GM19043 (cell line): ENCODE results near the gene SLC34A1.

Source experiments
- ATAC-seq: cut with Tn5 transposase; IDR thresholded peaks from one replicate; pipeline ENCODE4 v1.9.1; 2021; ENCODE audit warnings: low read depth; ENCODE audit not compliant: unreplicated experiment

Gene SLC34A1

DNA sequence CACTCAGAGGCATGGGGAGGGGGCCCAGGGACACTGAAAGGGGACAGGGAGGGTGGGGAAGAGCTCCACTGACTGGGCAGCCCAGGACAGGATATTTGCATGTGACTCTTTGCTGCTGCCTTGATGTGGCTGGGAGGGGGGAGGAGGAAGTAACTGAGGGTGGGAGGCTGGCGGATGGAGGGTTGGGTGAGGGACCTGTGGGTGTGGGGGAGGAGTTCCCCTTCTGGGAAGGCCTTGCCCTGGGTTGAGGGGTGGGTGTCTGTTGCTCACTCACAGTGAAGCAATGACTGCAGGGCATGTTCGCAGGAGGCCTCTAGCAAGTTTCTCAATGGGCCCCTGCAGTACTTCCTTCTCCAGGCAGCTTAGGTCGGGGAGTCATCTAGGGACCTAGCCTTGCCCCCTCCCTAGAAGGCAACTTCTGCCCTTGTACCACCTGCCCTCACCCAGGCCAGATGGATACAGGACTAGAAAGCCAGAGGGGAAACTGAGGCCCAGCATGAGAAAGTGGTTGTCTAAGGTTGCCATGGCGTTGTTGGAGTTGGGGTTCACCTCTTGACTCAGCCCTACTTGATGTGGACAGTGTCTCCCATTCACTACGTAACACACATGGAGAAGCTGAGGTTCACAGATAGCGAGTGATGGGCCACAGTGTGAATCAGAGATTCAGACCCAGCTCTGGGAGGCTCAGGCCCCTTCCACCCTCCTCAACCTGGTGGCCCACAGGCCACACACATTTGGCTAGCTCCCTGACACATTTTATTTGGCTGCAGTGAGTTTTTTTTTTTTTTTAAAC is 45.2 kb downstream of the SLC34A1 start:
- no peak for ATAC-seq

DNA sequence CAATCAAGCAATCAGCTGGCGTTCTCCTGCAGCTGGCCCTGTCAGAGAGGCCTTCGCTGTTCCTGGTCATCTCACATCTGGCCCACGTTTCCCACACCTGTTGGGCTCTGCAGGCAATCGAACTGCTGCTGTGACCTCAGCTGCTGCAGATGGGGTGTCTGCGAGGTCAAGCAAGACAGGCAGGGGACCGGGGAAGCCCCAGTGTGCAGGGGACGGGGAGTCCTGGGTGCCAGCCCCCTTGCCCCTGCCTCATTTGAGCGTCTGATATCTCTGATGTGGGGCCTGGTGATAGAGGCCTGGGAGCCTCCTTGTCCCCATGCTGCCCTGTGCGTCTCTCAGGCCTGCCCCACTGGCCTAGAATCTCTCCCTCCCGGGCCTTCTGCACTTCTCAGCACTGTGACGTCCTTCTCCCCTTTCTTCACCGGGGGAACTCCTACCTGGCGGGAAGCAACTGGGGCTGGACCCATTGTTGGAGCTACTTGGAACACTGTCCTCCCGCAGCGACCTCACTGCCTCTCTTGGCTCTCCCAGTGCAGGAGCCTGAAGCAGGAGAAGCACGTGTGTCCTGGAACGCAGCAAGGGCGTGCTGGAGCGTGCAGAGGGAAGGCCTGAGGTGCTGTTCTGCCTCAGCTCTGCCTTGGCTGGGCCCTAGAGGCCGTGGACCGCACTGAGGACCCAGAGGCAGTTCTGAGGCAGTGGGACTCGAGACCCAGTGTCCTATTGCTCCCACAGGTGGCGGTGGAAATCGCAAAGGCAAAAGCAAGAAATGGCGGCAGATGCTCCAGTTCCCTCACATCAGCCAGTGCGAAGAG is 46.1 kb downstream of the SLC34A1 start:
- ATAC-seq: no peak

DNA sequence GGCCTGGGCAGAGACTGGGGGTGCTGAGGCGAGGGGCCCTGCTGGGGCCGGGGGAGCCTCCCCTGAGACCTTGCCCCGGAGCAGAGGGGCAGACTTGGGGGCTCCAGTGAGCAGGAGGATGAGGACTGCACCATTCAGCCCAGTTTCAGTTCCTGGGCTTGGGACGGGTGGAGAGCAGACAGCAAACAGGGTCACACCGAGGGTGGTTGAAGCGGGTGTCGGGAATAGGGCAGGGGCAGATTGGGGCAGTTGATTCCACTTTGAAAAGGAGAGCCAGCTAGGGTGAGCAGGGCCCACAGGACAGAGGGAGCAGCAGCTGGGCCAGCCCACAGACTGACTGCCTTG is 46.7 kb downstream of the SLC34A1 start:
- no peak for ATAC-seq

DNA sequence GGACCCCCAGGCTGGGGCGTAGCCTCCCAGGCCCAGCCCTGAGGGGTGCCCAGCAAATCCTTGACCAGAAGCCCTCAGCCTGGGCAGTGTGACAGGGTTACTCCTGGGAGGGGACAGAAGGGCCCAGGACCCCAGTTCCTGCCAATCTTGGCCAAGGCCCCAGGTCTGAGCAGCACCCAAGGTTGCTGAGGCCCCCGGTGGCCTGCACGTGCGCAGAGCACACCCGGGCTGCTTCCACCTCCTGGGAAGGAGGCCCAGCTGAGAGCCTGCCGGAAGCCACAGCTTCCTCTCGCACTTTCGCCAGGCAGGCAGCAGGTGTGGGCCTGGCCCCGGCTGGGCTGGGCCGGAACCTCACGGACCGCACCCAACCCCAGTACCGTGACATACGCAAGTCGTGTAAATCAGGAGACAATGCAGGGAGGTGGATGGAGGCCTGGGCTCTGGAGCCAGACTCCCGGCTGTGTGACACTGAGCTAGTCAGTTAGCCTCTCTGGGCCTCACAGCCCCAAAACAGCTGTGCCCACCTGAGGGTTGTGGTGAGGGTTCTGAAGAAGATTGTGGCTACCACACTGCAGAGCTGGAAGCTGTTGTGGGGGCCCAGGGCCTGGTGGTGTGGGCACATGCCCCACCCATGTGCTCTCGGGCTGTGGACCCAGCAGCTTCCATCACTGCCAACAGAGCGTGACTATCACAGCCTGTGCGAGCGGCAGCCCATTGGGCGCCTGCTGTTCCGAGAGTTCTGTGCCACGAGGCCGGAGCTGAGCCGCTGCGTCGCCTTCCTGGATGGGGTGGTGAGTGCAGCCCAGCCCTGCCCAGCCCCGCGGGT is 47.3 kb downstream of the SLC34A1 start:
- peak; percentile 41 for ATAC-seq

DNA sequence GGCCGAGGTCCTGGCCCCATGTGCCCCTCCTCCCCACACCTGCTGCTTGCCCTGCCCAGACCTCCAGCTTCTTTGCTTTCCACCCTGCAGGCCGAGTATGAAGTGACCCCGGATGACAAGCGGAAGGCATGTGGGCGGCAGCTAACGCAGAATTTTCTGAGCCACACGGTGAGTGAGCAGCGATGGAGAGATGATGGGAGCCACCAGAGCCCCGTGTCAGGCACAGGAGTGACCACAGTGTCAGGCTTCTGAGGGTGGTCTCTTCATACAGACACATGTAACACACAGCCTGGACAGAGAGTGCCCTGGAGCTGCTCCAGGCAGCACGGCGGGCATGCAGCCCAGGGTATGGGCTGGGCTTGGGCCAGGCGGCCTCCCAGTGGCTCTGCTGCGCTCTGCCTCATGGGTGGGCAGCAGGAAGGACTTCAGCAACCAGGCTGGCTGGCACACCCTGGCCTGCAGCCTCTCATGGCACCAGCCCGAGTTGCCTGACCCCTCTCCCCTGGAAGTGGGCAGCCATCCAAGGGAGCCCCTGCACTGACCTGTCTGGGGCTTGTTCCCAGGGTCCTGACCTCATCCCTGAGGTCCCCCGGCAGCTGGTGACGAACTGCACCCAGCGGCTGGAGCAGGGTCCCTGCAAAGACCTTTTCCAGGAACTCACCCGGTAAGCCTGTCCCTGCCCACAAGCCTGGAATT is 48.1 kb downstream of the SLC34A1 start:
- peak; percentile 5 for ATAC-seq

DNA sequence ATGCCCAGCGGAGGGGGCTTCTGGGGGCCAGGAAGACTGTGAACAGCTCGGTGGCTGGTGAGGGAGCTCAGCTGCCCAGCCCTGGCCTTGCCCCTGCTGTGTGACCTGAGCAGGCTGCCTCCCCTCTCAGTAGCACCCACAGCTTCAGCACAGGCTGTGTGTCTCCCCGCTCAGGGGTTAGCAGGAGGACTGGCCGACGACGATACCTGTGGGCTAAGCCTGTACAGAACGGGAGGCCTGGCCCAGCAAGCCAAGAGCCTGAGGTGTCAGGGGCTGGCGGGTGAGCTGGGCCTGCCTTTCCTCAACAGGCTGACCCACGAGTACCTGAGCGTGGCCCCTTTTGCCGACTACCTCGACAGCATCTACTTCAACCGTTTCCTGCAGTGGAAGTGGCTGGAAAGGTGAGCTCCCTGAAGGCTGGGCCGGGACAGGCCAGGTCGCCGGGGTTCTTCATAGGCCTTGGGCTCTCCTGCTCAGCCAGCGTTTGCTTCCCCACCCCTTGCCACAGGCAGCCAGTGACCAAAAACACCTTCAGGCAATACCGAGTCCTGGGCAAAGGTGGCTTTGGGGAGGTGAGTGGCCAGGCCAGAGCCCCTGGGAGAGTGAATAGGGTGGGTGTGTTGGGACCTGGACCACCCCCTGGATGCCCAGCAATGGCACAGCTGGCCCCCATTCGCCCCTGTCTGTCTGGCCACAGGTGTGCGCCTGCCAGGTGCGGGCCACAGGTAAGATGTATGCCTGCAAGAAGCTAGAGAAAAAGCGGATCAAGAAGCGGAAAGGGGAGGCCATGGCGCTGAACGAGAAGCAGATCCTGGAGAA is 48.8 kb downstream of the SLC34A1 start:
- ATAC-seq: no peak

DNA sequence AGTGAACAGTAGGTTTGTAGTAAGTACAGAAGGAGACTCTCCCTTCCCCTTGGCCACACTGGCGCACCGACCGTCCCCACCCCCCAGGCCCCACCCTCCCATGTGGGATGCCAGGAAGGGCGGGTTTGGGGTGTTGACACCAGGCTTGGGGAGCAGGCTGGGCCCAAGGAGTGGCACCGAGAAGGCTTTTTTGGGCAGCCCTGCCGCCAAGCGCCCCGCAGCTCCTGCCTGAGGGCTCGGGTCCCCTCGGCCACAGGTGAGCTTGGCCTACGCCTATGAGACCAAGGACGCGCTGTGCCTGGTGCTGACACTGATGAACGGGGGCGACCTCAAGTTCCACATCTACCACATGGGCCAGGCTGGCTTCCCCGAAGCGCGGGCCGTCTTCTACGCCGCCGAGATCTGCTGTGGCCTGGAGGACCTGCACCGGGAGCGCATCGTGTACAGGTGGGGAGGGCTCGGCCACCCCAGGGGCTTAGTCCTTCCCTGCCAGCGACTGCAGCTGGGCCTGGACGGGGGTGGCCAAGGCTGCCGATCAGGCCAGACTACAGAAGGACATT is 49.5 kb downstream of the SLC34A1 start:
- ATAC-seq: no peak

DNA sequence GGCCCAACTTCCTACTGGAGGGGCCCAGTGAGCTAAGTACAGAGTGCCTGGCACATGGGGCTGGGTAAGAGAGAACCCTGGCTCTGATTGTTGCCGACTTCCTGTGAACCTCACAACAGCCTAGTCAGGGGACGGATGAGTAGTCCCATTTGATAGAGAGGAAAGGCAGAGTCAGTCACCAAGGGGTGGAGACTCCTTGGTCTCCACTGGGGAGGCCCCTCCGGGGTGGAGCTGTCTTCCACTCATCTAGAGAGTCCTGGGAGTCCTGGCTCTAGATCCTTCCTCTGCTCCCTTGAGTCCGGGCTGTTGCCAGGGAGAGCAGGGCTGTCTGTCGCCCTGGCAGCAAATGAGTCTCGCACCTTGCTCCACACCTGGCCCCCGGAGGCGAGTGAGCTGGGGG is 50.2 kb downstream of the SLC34A1 start:
- ATAC-seq: no peak

DNA sequence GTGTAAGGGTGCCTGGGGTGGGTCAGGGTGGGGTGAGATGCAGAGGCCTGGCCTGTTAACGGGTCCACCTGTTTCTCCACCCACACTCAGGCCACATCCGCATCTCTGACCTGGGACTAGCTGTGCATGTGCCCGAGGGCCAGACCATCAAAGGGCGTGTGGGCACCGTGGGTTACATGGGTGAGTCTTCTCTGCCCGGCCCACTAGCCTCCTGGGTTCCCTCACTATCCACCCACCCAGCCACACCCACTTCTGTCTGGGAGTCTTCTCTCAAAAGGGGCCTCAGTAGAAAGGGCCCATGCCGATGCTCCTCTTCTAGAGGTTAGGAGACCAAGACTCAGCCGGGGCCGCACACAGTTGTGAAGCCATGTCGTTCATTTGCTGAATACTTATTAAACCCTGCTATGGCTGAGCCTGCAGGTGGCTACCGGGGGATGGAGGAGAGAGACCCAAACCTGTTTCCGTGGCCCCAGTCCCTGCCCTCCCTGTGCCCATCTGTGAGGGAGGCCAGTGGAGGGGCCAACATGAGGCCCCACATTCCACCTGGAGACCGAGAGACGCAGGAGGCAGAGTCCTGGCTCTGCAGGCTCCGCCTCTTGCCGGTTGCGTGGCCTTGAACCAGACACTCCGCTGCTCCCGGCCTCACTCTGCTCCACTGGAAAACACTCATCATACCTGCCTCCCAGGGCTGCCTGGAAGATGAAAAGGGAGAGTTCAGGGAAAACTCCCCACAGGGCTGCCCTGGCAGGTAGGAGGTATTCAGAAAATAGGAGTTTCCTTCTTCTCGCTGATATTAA is 50.9 kb downstream of the SLC34A1 start:
- ATAC-seq: no peak

DNA sequence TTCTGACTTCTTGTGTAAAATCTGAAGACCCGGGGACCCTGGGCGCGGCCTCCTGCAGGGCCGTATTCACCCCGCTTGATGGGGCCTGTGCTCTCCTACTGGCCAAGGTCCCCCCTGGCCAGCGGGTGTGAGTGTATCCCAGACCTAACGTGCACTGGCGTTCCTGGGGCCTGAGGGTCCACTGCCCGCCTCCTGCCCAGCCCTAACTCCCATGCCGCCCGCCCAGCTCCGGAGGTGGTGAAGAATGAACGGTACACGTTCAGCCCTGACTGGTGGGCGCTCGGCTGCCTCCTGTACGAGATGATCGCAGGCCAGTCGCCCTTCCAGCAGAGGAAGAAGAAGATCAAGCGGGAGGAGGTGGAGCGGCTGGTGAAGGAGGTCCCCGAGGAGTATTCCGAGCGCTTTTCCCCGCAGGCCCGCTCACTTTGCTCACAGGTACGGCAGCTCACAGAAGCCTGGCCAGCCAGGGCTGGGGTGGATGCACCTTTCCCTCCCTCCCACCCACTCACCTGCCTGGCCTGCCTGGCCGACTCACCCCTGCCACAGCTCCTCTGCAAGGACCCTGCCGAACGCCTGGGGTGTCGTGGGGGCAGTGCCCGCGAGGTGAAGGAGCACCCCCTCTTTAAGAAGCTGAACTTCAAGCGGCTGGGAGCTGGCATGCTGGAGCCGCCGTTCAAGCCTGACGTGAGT is 51.8 kb downstream of the SLC34A1 start:
- ATAC-seq: no peak

DNA sequence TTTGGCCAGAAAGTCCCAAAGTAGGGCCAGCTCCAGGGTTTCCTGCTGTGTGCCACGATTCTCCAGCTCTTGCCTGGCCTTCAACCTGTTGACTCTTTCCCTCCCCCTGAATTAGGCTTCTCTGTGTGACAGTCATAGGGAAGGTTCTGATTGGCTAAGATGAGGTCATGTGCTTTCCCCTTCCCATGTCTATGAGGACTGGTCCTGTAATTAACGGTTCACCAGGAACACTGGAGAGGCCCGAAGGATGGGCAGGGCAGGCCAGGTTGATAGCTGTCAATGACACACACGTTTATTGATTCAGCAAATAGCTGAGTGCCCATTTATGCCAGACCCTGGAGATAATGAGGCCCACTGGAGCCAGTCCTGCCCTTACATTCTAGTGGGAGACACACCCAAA is 53.4 kb downstream of the SLC34A1 start:
- ATAC-seq: no peak

DNA sequence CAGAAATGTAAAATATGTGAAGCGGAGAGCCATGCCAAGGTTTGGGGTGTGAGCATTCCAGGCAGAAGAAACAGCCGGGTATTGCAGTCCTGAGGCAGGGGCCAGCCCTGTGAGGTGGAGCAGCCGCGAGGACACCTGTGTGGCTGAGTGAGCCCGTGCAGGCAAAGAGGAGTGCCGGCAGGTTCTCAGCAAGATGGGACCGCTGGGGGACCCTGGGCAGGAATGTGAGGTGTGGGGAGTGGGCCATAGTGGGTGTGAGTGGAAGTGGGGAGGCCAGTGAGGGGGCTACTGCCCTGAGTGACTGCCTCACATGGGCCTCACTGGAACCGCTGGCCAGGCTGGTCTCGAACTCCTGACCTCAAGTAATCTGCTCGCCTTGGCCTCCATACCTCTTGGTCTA is 54.2 kb downstream of the SLC34A1 start:
- no peak for ATAC-seq

DNA sequence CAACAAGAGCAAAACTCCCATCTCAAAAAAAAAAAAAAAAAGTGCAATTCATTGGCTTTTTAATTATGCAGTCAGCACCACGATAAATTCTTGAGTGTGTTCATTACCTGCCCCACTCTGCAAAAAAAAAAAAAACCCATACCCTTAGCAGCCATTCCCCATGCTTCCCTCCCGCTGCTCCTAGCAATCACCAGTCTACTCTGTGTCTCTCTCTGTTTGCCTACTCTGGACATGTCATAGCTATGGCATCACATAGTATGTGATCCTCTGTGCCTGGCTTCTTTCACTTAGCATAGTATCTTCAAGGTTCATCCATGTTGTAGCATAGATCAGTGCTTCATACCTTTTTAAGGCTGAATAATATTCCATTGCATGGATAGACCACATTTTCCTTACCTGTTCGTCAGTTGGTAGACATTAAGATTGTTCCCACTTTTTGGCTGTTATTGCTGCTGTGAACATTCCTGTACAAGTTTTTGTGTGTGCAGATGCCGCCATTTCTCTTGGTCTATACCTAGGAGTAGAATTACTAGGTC is 55.4 kb downstream of the SLC34A1 start:
- ATAC-seq: no peak

DNA sequence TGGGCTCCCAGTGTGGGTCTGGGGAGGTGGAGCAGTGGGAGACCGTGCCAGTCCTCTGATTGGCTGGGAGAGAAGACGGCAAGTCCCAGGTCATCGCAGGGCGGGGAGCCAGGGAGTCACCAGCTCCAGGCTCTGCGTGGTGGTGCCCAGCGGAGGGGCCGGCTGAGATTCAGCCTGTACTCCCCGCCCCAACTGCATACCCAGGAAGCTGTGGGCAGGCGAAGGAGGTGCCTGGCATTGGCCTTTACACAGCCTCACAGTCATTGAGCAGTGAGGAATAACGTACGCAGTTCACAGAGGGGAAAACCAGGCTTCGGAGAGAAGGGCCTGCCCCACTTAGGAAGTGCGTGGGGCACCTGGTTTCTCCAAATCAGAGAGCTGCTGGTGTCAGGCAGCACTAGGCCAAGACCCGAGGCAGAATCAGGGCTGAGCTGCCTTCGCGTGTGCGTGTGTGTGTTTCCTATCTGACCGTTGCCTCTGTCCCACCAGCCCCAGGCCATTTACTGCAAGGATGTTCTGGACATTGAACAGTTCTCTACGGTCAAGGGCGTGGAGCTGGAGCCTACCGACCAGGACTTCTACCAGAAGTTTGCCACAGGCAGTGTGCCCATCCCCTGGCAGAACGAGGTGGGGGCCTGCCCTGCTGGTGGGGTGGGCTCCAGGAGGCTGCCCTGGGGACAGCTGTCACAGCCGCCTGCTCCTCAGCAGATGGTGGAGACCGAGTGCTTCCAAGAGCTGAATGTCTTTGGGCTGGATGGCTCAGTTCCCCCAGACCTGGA is 56.2 kb downstream of the SLC34A1 start:
- no peak for ATAC-seq

DNA sequence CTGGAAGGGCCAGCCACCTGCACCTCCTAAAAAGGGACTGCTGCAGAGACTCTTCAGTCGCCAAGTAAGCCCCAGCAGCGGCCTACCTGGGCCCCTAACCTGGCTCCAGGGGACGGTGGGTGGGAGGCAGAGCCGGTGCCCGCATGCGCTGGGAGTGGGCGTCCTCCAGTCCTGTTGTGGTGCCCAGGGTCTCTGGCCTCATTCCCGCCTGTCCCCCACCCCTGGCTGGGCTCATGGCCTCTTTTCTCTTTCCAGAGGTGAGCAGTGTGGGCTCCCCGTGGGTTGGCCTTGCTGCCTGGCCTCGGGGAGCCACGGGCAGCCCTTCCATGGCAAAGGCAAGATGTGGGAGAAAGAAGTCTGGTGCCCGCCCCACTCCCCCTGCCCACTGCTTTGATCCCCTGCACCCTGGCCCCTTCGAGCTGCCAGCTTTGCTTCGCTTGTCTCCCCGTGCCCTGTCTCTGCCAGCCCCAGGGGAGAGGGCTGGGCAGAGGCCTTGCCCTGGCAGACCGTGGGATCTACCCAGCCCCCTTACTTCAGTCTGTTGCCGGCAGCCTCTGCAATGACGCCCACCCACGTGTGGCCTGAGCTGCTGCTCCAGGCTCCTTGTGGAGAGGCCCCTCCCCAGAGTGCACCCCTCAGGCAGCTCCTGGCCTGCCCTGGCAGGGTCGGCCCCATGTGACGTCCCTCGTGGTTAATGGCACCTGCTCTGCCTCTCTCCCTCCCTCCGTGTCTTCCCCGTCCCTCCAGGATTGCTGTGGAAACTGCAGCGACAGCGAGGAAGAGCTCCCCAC is 57.0 kb downstream of the SLC34A1 start:
- ATAC-seq: no peak

DNA sequence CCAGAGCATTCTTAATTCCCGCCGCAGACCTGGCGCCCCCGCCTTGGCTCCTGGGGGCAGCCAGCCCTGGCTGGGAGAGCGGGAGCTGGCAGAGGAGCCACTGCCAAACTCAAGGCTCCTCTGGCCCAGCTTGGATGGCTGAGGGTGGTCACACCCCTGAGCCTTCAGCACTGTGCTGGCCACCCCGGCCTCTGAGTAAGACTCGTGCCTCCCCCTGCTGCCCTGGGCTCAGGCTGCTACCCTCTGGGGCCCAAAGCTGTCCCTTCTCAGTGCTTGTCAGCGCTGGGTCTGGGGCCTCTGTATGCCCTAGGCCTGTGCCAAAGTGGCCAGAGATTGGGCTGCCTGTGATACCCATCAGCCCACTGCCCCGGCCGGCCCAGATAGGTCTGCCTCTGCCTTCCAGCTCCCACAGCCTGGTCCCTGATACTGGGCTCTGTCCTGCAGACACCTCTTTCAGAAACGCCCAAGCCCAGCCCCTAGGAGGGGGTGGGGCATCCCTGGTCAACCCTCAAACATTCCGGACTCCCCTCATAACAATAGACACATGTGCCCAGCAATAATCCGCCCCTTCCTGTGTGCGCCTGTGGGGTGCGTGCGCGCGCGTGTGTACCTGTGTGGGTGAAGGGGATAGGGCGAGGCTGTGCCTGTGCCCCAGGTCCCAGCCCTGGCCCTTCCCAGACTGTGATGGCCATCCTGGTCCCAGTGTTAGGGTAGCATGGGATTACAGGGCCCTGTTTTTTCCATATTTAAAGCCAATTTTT is 58.0 kb downstream of the SLC34A1 start:
- ATAC-seq: no peak
